NB4 (cell line): ENCODE data around the gene CSF3.
"Not testable (repeated sequence)": the region's sequence is repeated elsewhere in the genome, so short reads cannot be mapped to it uniquely, and the experiment has no call there.

ENCODE experiments used
- DNase-seq: peaks from one replicate; pipeline ENCODE4 v3.0.0; 2010; ENCODE audit warnings: low read depth
- H3K4me3 ChIP-seq: one replicate; pipeline ENCODE4 v1.5.1; 2011; ENCODE audit warnings: mild to moderate bottlenecking, low read depth, low read length, moderate library complexity
- MYC ChIP-seq: IDR thresholded peaks from 2 replicates; pipeline ENCODE4 v1.6.1; 2011; ENCODE audit warnings: low read depth, low read length
- POLR2A ChIP-seq: IDR thresholded peaks from 2 replicates; pipeline ENCODE4 v1.6.1; 2011; ENCODE audit warnings: mild to moderate bottlenecking; ENCODE audit not compliant: insufficient read length; ENCODE audit errors: extremely low read depth
- TF ChIP-seq, protein P1 (sequence below): IDR thresholded peaks from one replicate; pipeline ENCODE4 v1.5.1; 2012; ENCODE audit warnings: low read depth, low read length
- TF ChIP-seq, protein P2 (sequence below): IDR thresholded peaks from 2 replicates; pipeline ENCODE4 v1.6.1; 2011; ENCODE audit warnings: low read depth, low read length

The CSF3 gene

DNA sequence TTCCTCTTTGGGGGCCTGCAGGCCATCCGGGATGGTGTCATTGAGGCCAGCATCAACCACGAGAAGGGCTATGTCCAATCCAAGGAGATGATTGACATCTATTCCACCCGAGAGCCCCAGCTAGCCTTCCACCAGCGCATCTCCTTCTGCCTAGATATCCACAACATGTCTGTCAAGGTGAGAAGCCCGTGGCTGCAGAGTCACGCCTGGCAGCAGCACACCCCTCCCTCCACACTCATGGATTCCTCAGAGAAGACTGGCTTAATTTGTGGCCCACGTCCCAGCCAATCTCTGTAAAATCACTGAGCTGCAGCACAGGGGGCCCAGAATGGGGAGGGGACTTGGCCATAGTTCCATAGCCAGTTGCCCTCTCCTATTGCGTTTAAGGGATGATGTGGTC, 19.1 kb upstream of the CSF3 start:
- TF ChIP-seq MYC = no peak
- TF ChIP-seq, protein P1, sequence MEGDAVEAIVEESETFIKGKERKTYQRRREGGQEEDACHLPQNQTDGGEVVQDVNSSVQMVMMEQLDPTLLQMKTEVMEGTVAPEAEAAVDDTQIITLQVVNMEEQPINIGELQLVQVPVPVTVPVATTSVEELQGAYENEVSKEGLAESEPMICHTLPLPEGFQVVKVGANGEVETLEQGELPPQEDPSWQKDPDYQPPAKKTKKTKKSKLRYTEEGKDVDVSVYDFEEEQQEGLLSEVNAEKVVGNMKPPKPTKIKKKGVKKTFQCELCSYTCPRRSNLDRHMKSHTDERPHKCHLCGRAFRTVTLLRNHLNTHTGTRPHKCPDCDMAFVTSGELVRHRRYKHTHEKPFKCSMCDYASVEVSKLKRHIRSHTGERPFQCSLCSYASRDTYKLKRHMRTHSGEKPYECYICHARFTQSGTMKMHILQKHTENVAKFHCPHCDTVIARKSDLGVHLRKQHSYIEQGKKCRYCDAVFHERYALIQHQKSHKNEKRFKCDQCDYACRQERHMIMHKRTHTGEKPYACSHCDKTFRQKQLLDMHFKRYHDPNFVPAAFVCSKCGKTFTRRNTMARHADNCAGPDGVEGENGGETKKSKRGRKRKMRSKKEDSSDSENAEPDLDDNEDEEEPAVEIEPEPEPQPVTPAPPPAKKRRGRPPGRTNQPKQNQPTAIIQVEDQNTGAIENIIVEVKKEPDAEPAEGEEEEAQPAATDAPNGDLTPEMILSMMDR = no peak
- TF ChIP-seq, protein P2, sequence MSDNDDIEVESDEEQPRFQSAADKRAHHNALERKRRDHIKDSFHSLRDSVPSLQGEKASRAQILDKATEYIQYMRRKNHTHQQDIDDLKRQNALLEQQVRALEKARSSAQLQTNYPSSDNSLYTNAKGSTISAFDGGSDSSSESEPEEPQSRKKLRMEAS = no peak
- TF ChIP-seq POLR2A = no peak
- DNase-seq = no peak

DNA sequence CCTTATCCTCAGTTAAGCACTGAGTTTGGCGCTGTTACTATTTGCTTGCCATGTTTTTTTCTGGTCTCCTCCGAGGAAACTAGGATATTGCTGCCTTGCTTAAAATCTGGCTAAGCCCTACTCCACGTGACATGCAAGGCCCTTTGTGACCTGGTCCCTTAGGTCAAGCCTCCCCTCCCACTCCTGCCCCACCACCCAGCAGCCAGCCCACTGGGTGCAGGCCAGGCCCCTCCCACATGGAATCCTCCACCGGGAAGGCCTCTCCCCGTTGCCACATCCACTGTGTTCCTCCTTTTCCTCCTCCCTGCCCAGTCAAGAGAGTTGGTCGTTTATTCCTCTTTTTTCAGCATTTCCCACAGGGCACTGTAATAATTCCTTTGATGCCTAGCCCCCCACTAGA, 18.4 kb upstream of the CSF3 start:
- no peak for DNase-seq
- TF ChIP-seq MYC (no peak), POLR2A (no peak)
- TF ChIP-seq, protein P2 = no peak
- TF ChIP-seq, protein P1 = no peak
- H3K4me3 ChIP-seq = no peak overlapping the region

More for the DNA sequence above, 19.1 kb upstream of the CSF3 start:
- no peak overlapping the region for H3K4me3 ChIP-seq

DNA sequence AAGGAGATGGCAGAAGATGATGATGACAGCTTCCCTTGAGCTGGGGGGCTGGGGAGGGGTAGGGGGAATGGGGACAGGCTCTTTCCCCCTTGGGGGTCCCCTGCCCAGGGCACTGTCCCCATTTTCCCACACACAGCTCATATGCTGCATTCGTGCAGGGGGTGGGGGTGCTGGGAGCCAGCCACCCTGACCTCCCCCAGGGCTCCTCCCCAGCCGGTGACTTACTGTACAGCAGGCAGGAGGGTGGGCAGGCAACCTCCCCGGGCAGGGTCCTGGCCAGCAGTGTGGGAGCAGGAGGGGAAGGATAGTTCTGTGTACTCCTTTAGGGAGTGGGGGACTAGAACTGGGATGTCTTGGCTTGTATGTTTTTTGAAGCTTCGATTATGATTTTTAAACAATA, 17.7 kb upstream of the CSF3 start:
- TF ChIP-seq POLR2A = no peak
- TF ChIP-seq, protein P2 = no peak
- TF ChIP-seq, protein P1 = no peak
- TF ChIP-seq MYC = no peak
- H3K4me3 ChIP-seq = no peak overlapping the region
- no peak for DNase-seq

DNA sequence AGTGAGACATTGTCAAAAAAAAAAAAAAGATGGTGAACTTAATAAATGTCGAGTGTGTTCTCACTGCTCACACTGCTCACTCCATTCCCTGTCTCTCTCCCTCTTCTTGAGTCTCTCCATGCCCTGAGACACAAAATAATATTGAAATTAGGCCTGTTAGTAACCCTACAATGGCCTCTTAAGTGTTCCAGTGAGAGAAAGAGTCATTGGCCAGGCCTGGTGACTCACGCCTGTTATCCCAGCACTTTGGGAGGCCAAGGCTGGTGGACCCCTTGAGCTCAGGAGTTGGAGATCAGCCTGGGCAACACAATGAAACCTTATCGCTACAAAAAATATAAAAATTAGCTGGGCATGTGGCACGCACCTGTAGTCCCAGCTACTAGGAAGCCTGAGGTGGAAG, 16.2 kb upstream of the CSF3 start:
- DNase-seq = no peak
- TF ChIP-seq POLR2A = no peak
- TF ChIP-seq, protein P2 = no peak
- TF ChIP-seq, protein P1 = no peak
- no peak for TF ChIP-seq MYC
- H3K4me3 ChIP-seq = no peak overlapping the region

DNA sequence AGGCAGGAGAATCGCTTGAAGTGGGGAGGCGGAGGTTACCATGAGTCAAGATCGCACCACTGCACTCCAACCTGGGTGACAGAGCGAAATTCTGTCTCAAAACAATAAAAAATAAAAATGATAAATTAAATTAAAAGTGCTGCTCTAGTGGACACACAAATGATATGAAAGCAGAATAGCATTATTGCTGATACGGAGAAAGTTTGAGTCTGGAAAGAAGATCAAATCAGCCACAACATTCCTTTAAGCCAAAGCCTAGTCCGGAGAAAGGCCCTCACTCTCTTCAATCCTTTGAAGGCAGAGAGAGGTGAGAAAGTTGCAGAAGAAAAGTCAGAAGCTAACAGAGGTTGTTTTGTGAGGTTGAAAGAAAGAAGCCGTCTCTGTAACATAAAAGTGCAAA, 15.1 kb upstream of the CSF3 start:
- TF ChIP-seq, protein P1 = no peak
- TF ChIP-seq MYC (no peak), POLR2A (no peak)
- TF ChIP-seq, protein P2 = no peak
- H3K4me3 ChIP-seq = no peak overlapping the region
- no peak for DNase-seq

DNA sequence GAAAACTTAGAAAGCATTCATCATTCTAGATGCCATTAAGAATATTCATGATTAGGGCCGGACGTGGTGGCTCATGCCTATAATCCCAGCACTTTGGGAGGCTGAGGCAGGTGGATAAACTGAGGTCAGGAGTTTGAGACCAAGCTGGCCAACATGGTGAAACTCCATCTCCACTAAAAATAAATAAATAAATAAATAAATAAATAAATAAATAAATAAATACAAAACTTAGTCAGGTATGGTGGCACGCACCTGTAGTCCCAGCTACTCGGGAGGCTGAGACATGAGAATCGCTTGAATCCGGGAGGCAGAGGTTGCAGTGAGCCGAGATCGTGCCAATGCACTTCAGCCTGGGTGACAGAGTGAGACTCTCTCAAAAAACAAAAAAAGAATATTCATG, 13.9 kb upstream of the CSF3 start:
- not testable (repeated sequence) for DNase-seq, H3K4me3 ChIP-seq
